GM19452 (cell line): ENCODE results near the gene ABCC9.

Experiments
- ATAC-seq: cut with Tn5 transposase; IDR thresholded peaks from one replicate; pipeline ENCODE4 v1.9.1; 2021; ENCODE audit not compliant: unreplicated experiment

ABCC9 gene

GRCh38 chr12:21776175-21776574, 165.1 kb downstream of the ABCC9 start:
- ATAC-seq: no peak

GRCh38 chr12:21775133-21775820, 165.9 kb downstream of the ABCC9 start:
- no peak for ATAC-seq

GRCh38 chr12:21774358-21775132, 166.7 kb downstream of the ABCC9 start, which contains the start of gene KCNJ8:
Gene KCNJ8, minus strand, starts transcription at chr12:21774706. Its CDS starts 1,090 bp downstream, at chr12:21773616.
- ATAC-seq: no peak

- no peak for ATAC-seq
Observed at GRCh38 chr12:21773806-21774205, 167.4 kb downstream of the ABCC9 start.

GRCh38 chr12:21773263-21773741, 167.9 kb downstream of the ABCC9 start:
- ATAC-seq: no peak

GRCh38 chr12:21771311-21771710, 169.9 kb downstream of the ABCC9 start:
- ATAC-seq: no peak

GRCh38 chr12:21769307-21769706, 171.9 kb downstream of the ABCC9 start:
- ATAC-seq: no peak

GRCh38 chr12:21766403-21766802, 174.8 kb downstream of the ABCC9 start:
- ATAC-seq: no peak

GRCh38 chr12:21764950-21765349, 176.3 kb downstream of the ABCC9 start:
- ATAC-seq: no peak

- no peak for ATAC-seq
Observed at GRCh38 chr12:21764065-21764464, 177.2 kb downstream of the ABCC9 start.

- no peak for ATAC-seq
Observed at GRCh38 chr12:21763531-21763930, 177.7 kb downstream of the ABCC9 start.

GRCh38 chr12:21759737-21760136, 181.5 kb downstream of the ABCC9 start:
- no peak for ATAC-seq

- ATAC-seq: no peak
Observed at GRCh38 chr12:21757735-21758134, 183.5 kb downstream of the ABCC9 start.

GRCh38 chr12:21756699-21757098, 184.5 kb downstream of the ABCC9 start:
- no peak for ATAC-seq

GRCh38 chr12:21751517-21751916, 189.7 kb downstream of the ABCC9 start:
- no peak for ATAC-seq
